ENCODE measurements around the gene GPX4.

DNA sequence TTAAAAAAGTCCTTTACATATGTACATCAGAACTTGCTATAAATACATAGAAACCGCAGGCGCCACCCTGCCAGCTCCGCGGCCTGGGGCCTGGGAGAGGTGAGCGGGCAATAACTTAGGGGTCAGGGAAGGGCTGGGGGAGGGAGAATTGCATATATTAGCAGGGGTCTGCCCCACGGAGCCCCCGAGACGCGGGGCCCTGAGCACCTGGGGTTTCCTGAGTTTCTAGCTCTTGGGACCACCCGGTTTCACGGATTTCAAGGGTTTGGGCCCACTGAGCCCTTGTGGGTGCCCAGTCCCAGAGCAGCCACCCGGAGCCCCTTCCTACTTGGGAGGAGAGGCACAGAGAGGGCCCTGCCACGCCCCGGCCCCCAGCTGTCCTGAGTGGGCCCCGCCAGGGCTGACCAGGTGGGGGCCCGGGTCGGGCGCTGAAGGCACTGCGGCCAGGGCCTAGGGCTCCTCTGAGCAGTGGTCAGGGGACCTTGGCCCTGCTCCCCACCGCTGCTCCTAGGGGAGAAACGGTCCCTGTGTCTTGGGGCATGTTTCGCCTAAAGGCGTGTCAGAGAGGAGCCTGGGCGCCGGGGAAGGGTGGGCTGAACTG, 4.0 kb downstream of the GPX4 start:
- no peak for TF ChIP-seq POLR2A (IDR thresholded peaks at IDR 0.05)
- TF ChIP-seq, protein P1, sequence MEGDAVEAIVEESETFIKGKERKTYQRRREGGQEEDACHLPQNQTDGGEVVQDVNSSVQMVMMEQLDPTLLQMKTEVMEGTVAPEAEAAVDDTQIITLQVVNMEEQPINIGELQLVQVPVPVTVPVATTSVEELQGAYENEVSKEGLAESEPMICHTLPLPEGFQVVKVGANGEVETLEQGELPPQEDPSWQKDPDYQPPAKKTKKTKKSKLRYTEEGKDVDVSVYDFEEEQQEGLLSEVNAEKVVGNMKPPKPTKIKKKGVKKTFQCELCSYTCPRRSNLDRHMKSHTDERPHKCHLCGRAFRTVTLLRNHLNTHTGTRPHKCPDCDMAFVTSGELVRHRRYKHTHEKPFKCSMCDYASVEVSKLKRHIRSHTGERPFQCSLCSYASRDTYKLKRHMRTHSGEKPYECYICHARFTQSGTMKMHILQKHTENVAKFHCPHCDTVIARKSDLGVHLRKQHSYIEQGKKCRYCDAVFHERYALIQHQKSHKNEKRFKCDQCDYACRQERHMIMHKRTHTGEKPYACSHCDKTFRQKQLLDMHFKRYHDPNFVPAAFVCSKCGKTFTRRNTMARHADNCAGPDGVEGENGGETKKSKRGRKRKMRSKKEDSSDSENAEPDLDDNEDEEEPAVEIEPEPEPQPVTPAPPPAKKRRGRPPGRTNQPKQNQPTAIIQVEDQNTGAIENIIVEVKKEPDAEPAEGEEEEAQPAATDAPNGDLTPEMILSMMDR (IDR thresholded peaks at IDR 0.05): no peak

Data from thyroid gland (tissue), 4 donors.